GM19397 (cell line): ENCODE results near the gene TMEM106C.
A peak's percentile ranks its signal among the peaks of the same experiment; 100 is the strongest.

ENCODE experiments used
- ATAC-seq: cut with Tn5 transposase; IDR thresholded peaks from one replicate; pipeline ENCODE4 v1.9.1; 2021; ENCODE audit warnings: mild to moderate bottlenecking, moderate library complexity; ENCODE audit not compliant: unreplicated experiment

Gene TMEM106C

GRCh38 chr12:47963340-47964040 is at the start of gene TMEM106C:
TMEM106C (plus strand) TSS chr12:47963596; CDS start chr12:47964237, 641 bp downstream.
- peak; percentile 92 for ATAC-seq

- no peak for ATAC-seq
Measured at GRCh38 chr12:47920913-47921312, 42.5 kb upstream of the TMEM106C start.

- ATAC-seq = no peak
Measured at GRCh38 chr12:47921907-47922306, 41.5 kb upstream of the TMEM106C start.

- no peak for ATAC-seq
Measured at GRCh38 chr12:47927346-47927745, 36.0 kb upstream of the TMEM106C start.

GRCh38 chr12:47930634-47931033 is 32.8 kb upstream of the TMEM106C start:
- ATAC-seq = no peak

- ATAC-seq = no peak
Measured at GRCh38 chr12:47931187-47931586, 32.2 kb upstream of the TMEM106C start.

GRCh38 chr12:47935184-47935583 is 28.2 kb upstream of the TMEM106C start:
- no peak for ATAC-seq

- no peak for ATAC-seq
Measured at GRCh38 chr12:47938093-47938492, 25.3 kb upstream of the TMEM106C start.

- ATAC-seq = no peak
Measured at GRCh38 chr12:47938594-47938993, 24.8 kb upstream of the TMEM106C start.

- no peak for ATAC-seq
Measured at GRCh38 chr12:47939009-47939601, 24.3 kb upstream of the TMEM106C start.

- ATAC-seq = no peak
Measured at GRCh38 chr12:47940773-47941474, 22.5 kb upstream of the TMEM106C start.

GRCh38 chr12:47941475-47941780 is 22.0 kb upstream of the TMEM106C start:
- ATAC-seq = no peak

- ATAC-seq = no peak
Measured at GRCh38 chr12:47941871-47942613, 21.4 kb upstream of the TMEM106C start.

GRCh38 chr12:47942614-47943225 is 20.7 kb upstream of the TMEM106C start:
- no peak for ATAC-seq

GRCh38 chr12:47943623-47944340 is 19.6 kb upstream of the TMEM106C start:
- no peak for ATAC-seq

- ATAC-seq = no peak
Measured at GRCh38 chr12:47944685-47945340, 18.6 kb upstream of the TMEM106C start.

GRCh38 chr12:47945341-47945728 is 18.1 kb upstream of the TMEM106C start:
- ATAC-seq = no peak

GRCh38 chr12:47946413-47947323 is 16.7 kb upstream of the TMEM106C start:
- ATAC-seq = no peak

GRCh38 chr12:47947341-47947740 is 16.1 kb upstream of the TMEM106C start:
- ATAC-seq = no peak
